Heart left ventricle (tissue), 13 donors: ENCODE results near the gene PADI2.

ENCODE experiments used
- POLR2A ChIP-seq, 2 donors: fragments of 450-650 bp; IDR thresholded peaks; one replicate each; pipeline ENCODE4 v1.6.1; 2017; ENCODE audit warnings: antibody characterized with exemption in 2 of 2, mild to moderate bottlenecking in 2 of 2, moderate library complexity in 2 of 2
- TF ChIP-seq, protein P1 (sequence below), 12 donors: fragments of 200-600 bp; sonication (generic) in 4 of 12; IDR thresholded peaks; one replicate each; pipeline versions ENCODE4 v1.5.0 to v1.8.0; 2018 to 2022; ENCODE audit warnings: antibody characterized with exemption in 12 of 12, mild to moderate bottlenecking in 5 of 12
- donor health status: ischemic (EF 13 %, LVEDD 7.1; RV severe dilation, severe dysfunction).
- donor health status: DM: no; HTN: yes; CAD: no.
- donor health status: DM: no; HTN: no; CAD: no.
- donor health status: ischemic (EF 25% LVEDD 6.9; RV normal size, moderate dysfunction).
- donor health status: ischemic (EF 25% LVEDD 5.7; RV mildly dilated, moderate dysfunction).
- donor health status: ischemic (EF 35%, LVEDD 5.7; RV mildly dilated, moderate dysfunction).
- donor health status: nonischemic (EF 11% LVEDD 7.7; RV severe dilation, severe dysfunction).
- donor health status: DM: yes; HTN: yes; CAD: no.
- donor health status: PGD.
- donor health status: ischemic (EF 29% LVEDD 5.4; RV normal size, mild dysfunction).
- donor health status: nonischemic (EF 23%, LVEDD 6.1; RV moderate dilation, normal function).

- TF ChIP-seq, protein P1, sequence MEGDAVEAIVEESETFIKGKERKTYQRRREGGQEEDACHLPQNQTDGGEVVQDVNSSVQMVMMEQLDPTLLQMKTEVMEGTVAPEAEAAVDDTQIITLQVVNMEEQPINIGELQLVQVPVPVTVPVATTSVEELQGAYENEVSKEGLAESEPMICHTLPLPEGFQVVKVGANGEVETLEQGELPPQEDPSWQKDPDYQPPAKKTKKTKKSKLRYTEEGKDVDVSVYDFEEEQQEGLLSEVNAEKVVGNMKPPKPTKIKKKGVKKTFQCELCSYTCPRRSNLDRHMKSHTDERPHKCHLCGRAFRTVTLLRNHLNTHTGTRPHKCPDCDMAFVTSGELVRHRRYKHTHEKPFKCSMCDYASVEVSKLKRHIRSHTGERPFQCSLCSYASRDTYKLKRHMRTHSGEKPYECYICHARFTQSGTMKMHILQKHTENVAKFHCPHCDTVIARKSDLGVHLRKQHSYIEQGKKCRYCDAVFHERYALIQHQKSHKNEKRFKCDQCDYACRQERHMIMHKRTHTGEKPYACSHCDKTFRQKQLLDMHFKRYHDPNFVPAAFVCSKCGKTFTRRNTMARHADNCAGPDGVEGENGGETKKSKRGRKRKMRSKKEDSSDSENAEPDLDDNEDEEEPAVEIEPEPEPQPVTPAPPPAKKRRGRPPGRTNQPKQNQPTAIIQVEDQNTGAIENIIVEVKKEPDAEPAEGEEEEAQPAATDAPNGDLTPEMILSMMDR (IDR thresholded peaks at IDR 0.05), result no peak
- no peak for TF ChIP-seq POLR2A (IDR thresholded peaks at IDR 0.05)
These were observed 676 bp upstream of the PADI2 start for GRCh38 chr1:17119773-17120480.
